IPS-11a (cell line): ENCODE data around the gene SERPINB4.
"Not testable (repeated sequence)": the region's sequence is repeated elsewhere in the genome, so short reads cannot be mapped to it uniquely, and the experiment has no call there.

Experiments used
- H3K4me3 ChIP-seq: one replicate; pipeline ENCODE4 v1.5.1; 2013; ENCODE audit warnings: low read depth, low read length, control low read depth

Gene SERPINB4

GRCh38 chr18:63644142-63644541 is at the start of gene SERPINB4:
TSS of gene SERPINB4 (minus strand) at chr18:63644256. CDS start at chr18:63643577, 679 bp downstream.
- H3K4me3 ChIP-seq: not testable (repeated sequence)

- no peak overlapping the region for H3K4me3 ChIP-seq
Observed at GRCh38 chr18:63689064-63689463, 45.0 kb upstream of the SERPINB4 start.

- no peak overlapping the region for H3K4me3 ChIP-seq
Observed at GRCh38 chr18:63686871-63687270, 42.8 kb upstream of the SERPINB4 start.

GRCh38 chr18:63684718-63685117 is 40.7 kb upstream of the SERPINB4 start:
- no peak overlapping the region for H3K4me3 ChIP-seq

- no peak overlapping the region for H3K4me3 ChIP-seq
Observed at GRCh38 chr18:63683890-63684289, 39.8 kb upstream of the SERPINB4 start.

- H3K4me3 ChIP-seq: no peak overlapping the region
Observed at GRCh38 chr18:63683152-63683551, 39.1 kb upstream of the SERPINB4 start.

- H3K4me3 ChIP-seq: no peak overlapping the region
Observed at GRCh38 chr18:63681449-63682340, 37.6 kb upstream of the SERPINB4 start.

GRCh38 chr18:63679820-63680606 is 36.0 kb upstream of the SERPINB4 start:
- no peak overlapping the region for H3K4me3 ChIP-seq

GRCh38 chr18:63677500-63678225 is 33.6 kb upstream of the SERPINB4 start:
- H3K4me3 ChIP-seq: no peak overlapping the region

GRCh38 chr18:63676526-63677323 is 32.7 kb upstream of the SERPINB4 start:
- no peak overlapping the region for H3K4me3 ChIP-seq

GRCh38 chr18:63664571-63664970 is 20.5 kb upstream of the SERPINB4 start:
- no peak overlapping the region for H3K4me3 ChIP-seq

GRCh38 chr18:63661750-63662149 is 17.7 kb upstream of the SERPINB4 start, which contains the start of gene SERPINB3:
TSS of gene SERPINB3 (minus strand) at chr18:63661893. CDS start at chr18:63661216, 677 bp downstream.
- not testable (repeated sequence) for H3K4me3 ChIP-seq

- H3K4me3 ChIP-seq: not testable (repeated sequence)
Observed at GRCh38 chr18:63658920-63659319, 14.9 kb upstream of the SERPINB4 start.

GRCh38 chr18:63650271-63650670 is 6.2 kb upstream of the SERPINB4 start:
- H3K4me3 ChIP-seq: not testable (repeated sequence)

GRCh38 chr18:63648241-63648640 is 4.2 kb upstream of the SERPINB4 start:
- no peak overlapping the region for H3K4me3 ChIP-seq

GRCh38 chr18:63646936-63647335 is 2.9 kb upstream of the SERPINB4 start:
- no peak overlapping the region for H3K4me3 ChIP-seq

GRCh38 chr18:63644694-63645093 is 638 bp upstream of the SERPINB4 start:
- H3K4me3 ChIP-seq: not testable (repeated sequence)

GRCh38 chr18:63642668-63643356 is 1.2 kb downstream of the SERPINB4 start:
- H3K4me3 ChIP-seq: not testable (repeated sequence)

GRCh38 chr18:63641157-63641680 is 2.8 kb downstream of the SERPINB4 start:
- H3K4me3 ChIP-seq: not testable (repeated sequence)
